Activated T-helper 1 cell treated with anti-CD3 and anti-CD28 coated beads, Interleukin-12 subunit alpha, Interleukin-12 subunit beta, Interleukin-2, Interleukin-4 antibody, amounts not matched to agents 30 ng/mL and 10 ng/mL and 1 ng/mL, durations not matched to agents 14 hours and 24 hours and 36 hours (primary cell): ENCODE measurements around the gene LRRC8C. TPM values are rescaled to one million over a fixed set of nuclear protein-coding genes. Genes with fewer than 3 reads are reported as not detected.
A peak's percentile ranks its signal among the peaks of the same experiment; 100 is the strongest.

ENCODE experiments used
- DNase-seq: peaks from one replicate; pipeline ENCODE4 v3.0.0; 2021; ENCODE audit warnings: low spot score
- H3K27ac Mint-ChIP-seq: one replicate; pipeline ENCODE4 v1.8.0; 2021; ENCODE audit warnings: mild to moderate bottlenecking, mixed read lengths
- H3K27me3 Mint-ChIP-seq: one replicate; pipeline ENCODE4 v1.8.0; 2022; ENCODE audit warnings: mild to moderate bottlenecking, moderate library complexity, mixed read lengths; ENCODE audit not compliant: insufficient read depth
- H3K36me3 Mint-ChIP-seq: one replicate; pipeline ENCODE4 v1.8.0; 2021; ENCODE audit warnings: low read depth, mixed read lengths
- H3K4me1 Mint-ChIP-seq: one replicate; pipeline ENCODE4 v1.8.0; 2021; ENCODE audit warnings: low read depth, mixed read lengths
- H3K4me3 Mint-ChIP-seq: one replicate; pipeline ENCODE4 v1.8.0; 2021; ENCODE audit warnings: mild to moderate bottlenecking, moderate library complexity, mixed read lengths
- H3K9me3 Mint-ChIP-seq: one replicate; pipeline ENCODE4 v1.8.0; 2021; ENCODE audit warnings: mixed read lengths
- intact Hi-C: fragments of 100-400 bp; cut with micrococcal nuclease; formaldehyde crosslinking; loops from one replicate; pipeline ENCODE4 v1.15.1; 2024
- total RNA-seq: library from RNA; stranded (reverse); gene quantifications from 2 replicates; pipeline ENCODE4 v1.2.3, GENCODE V29; 2022

LRRC8C gene
- total RNA-seq, 1 donor from 2014 or later: 64.3 TPM

DNA sequence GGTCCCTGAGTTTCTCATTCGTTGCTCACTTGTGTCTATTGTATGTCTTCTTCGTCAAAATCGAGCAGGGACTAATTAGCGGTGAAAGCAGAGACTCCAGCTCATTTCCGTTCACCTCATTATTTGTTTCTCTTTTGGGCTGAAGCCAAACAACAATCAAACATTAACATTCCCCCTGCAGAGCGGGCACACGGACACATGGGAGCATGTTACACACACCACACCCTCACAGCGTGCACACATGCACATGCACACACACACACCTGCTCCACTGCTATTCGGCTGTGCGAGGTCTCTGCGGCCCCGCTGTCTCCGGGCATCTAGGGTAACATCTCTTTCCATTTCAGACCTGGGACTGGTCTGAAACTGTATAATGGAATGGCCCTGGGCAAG lies 129.5 kb downstream of the LRRC8C start:
- Mint-ChIP-seq H3K4me3 (peak overlapping the region; percentile 92), H3K9me3 (no peaks in the 10 kb centered on the region), H3K4me1 (peaks cover 69% of the 10 kb centered on the region), H3K36me3 (peaks cover 20% of the 10 kb centered on the region), H3K27ac (peak overlapping the region; percentile 93), H3K27me3 (no peaks in the 10 kb centered on the region)
- no peak for DNase-seq
- intact Hi-C loops: loop anchor here (2.0 kb wide), 3 partner anchors 18 to 64 kb away; no protein-coding TSS in a partner anchor

DNA sequence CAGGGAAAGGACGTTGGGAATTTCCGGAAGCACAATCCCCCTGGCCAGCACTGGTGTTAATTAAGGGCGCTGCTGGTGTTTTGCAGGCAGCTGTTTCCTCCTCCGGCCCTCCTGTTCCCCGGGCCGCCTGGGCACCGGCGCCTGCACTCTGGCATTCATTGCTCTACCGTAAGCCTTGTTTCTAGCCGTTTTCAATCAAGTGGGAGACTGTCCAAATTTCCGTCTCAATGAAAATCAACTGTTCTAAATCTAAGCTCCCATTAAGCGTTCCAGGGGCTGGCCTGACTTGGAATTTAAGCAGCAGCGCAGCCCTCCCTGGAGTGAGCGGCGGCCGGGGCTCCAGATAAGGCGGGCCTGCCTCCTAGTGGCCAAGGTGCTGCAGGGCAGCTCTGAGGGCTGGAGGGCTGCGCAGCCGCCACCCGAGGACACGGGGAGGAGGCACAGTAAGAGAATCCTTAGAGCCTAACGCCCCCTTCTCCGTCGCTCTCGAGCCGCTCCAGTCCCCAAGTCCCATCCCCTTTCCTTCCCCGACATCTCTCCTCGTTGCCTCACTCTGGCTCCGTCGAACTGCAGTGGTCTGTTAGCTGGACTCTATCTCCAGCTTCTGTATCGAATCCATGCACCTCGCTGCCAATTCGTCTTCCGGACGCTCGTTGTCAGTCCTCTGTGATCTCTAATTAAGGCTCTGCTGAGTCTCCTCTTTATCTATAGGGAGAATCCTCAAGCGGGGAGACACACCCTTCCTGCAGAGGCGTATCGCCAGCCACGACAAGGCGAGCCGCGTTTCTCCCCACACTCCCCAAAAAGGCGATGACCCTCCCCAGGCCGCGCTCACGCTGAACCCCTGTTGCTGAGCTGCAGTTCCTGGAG lies 130.1 kb downstream of the LRRC8C start:
- peaks cover 63% of the 10 kb centered on the region for H3K4me1 Mint-ChIP-seq

DNA sequence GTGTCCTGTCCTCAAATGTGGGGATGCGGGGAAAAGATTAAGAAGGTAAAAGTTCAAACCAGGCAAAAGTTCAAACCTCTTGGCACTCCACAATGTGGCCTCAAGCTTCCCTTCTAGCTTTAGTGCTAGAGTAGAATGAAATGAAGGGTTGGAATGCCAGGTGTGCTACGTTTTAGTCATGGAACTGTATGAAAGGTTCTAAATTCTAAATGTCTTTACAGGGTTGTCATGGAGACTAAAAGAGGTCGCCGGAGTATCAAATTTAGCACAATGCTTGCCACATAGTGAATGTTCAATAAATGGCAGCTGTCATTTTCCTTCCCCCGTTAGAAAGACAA lies 130.7 kb downstream of the LRRC8C start:
- Mint-ChIP-seq H3K36me3 (peaks cover 17% of the 10 kb centered on the region), H3K27me3 (no peaks in the 10 kb centered on the region), H3K27ac (peak overlapping the region; percentile 93), H3K9me3 (no peaks in the 10 kb centered on the region), H3K4me3 (peak overlapping the region; percentile 92), H3K4me1 (peaks cover 57% of the 10 kb centered on the region)
- intact Hi-C loops: loop anchor here (1.0 to 2.0 kb wide), 10 partner anchors 17 to 280 kb away; partner anchors contain the start of gene LRRC8B
- DNase-seq: no peak

More for the DNA sequence above, 130.1 kb downstream of the LRRC8C start:
- no peaks in the 10 kb centered on the region for H3K27me3 Mint-ChIP-seq
- intact Hi-C loops: loop anchor here (1.0 to 2.0 kb wide), 10 partner anchors 18 to 280 kb away; partner anchors contain the start of gene LRRC8B
- H3K9me3 Mint-ChIP-seq: no peaks in the 10 kb centered on the region
- peaks cover 17% of the 10 kb centered on the region for H3K36me3 Mint-ChIP-seq
- H3K4me3 Mint-ChIP-seq: peak overlapping the region; percentile 92
- peak overlapping the region; percentile 93 for H3K27ac Mint-ChIP-seq
- DNase-seq: peak; percentile 78

DNA sequence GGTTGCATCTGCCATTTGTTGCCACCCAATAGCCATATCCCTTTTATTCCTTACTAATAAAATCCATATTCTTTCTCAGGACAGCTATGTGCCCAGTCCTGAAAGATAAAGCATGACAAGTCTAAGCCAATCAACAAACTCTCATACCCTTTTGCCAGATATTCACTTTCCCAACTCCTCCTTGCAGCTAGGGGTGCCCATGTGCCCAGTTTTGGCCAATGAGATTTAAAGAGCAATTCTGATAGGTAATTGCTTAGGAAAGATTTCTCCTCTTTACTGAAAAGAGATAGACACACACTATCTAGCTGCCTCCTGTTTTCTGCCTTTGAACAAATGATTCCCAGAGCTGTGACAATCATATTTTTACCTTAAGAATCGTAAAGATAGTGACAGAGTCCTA lies 132.9 kb downstream of the LRRC8C start:
- intact Hi-C loops: no loop called here

DNA sequence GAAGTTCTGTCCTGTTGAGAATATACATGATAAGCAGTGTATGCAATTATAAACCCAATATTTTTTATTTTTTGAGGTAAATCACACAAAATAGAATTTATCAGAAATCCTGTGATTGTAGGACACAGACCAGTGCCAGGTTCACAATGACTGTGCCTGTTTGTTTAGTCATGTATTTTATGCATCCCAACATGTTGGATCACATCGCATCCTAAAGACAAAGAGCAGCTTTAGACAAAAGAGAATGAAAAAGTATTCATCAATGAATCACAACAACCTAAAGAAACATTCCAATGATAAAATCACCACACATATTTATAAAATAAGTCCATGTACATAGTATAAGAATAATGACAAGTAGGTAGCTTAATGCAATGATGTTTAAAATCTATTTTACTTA lies 134.7 kb downstream of the LRRC8C start:
- Mint-ChIP-seq H3K4me1 (peaks cover 18% of the 10 kb centered on the region), H3K4me3 (no peak overlapping the region), H3K36me3 (peaks cover 4% of the 10 kb centered on the region), H3K27ac (no peak overlapping the region), H3K9me3 (no peaks in the 10 kb centered on the region), H3K27me3 (no peaks in the 10 kb centered on the region)
- DNase-seq: no peak
- intact Hi-C loops: no loop called here

More for the DNA sequence above, 132.9 kb downstream of the LRRC8C start:
- no peak overlapping the region for H3K4me3 Mint-ChIP-seq
- DNase-seq: no peak
- H3K36me3 Mint-ChIP-seq: peaks cover 8% of the 10 kb centered on the region
- no peaks in the 10 kb centered on the region for H3K27me3 Mint-ChIP-seq
- H3K9me3 Mint-ChIP-seq: no peaks in the 10 kb centered on the region
- no peak overlapping the region for H3K27ac Mint-ChIP-seq
- H3K4me1 Mint-ChIP-seq: peaks cover 35% of the 10 kb centered on the region

Other genes with a start within 250 kb of the LRRC8C start
- gene LRRC8B, start 108.3 kb upstream of the LRRC8C start, total RNA-seq: 62.3 and 69.9 TPM in 2 replicates
- gene LRRC8D, start 187.9 kb downstream of the LRRC8C start, total RNA-seq: 43.3 and 45.0 TPM in 2 replicates